Activated naive CD4-positive, alpha-beta T cell treated with anti-CD3 and anti-CD28 coated beads, Interleukin-2, amount 10 ng/mL, durations not matched to agents 7 days and 5 days (primary cell): ENCODE results near the gene TULP4.

ENCODE experiments used
- CTCF ChIA-PET: fragments of 350-600 bp; sonication (Branson Sonifier 250); formaldehyde crosslinking; loops from one replicate; lab custom pipeline; 2021; ENCODE audit warnings: antibody characterized with exemption; lab: Charles Lee
- DNase-seq: peaks from one replicate; pipeline ENCODE4 v3.0.0-alpha.2; 2020
- H3K27ac Mint-ChIP-seq: one replicate; pipeline ENCODE4 v1.8.0; 2021; ENCODE audit warnings: mild to moderate bottlenecking, moderate library complexity, mixed read lengths
- H3K27me3 Mint-ChIP-seq: one replicate; pipeline ENCODE4 v1.8.0; 2021; ENCODE audit warnings: mild to moderate bottlenecking, mixed read lengths
- H3K36me3 Mint-ChIP-seq: one replicate; pipeline ENCODE4 v1.8.0; 2021; ENCODE audit warnings: mixed read lengths
- H3K4me1 Mint-ChIP-seq: one replicate; pipeline ENCODE4 v1.8.0; 2021; ENCODE audit warnings: mixed read lengths
- H3K4me3 Mint-ChIP-seq: one replicate; pipeline ENCODE4 v1.8.0; 2021; ENCODE audit warnings: mild to moderate bottlenecking, moderate library complexity, mixed read lengths
- H3K9me3 Mint-ChIP-seq: one replicate; pipeline ENCODE4 v1.8.0; 2021; ENCODE audit warnings: mixed read lengths

TULP4 gene

GRCh38 chr6:158487495-158487894 is 175.2 kb downstream of the TULP4 start:
- Mint-ChIP-seq H3K27me3 (no peaks in the 10 kb centered on the region), H3K4me3 (no peak overlapping the region), H3K9me3 (no peaks in the 10 kb centered on the region), H3K4me1 (no peaks in the 10 kb centered on the region), H3K36me3 (peaks cover 3% of the 10 kb centered on the region), H3K27ac (no peak overlapping the region)
- CTCF ChIA-PET: interaction anchor here (1.3 kb wide), 1 partner anchor 273 kb away, joined by 4 read pairs; no protein-coding TSS in a partner anchor
- DNase-seq: no peak

GRCh38 chr6:158488065-158488464 is 175.8 kb downstream of the TULP4 start:
- CTCF ChIA-PET: interaction anchor here (1.3 kb wide), 1 partner anchor 274 kb away, joined by 4 read pairs; no protein-coding TSS in a partner anchor
- H3K4me3 Mint-ChIP-seq: no peak overlapping the region
- no peaks in the 10 kb centered on the region for H3K9me3 Mint-ChIP-seq
- no peaks in the 10 kb centered on the region for H3K4me1 Mint-ChIP-seq
- DNase-seq: no peak
- H3K27me3 Mint-ChIP-seq: no peaks in the 10 kb centered on the region
- no peak overlapping the region for H3K27ac Mint-ChIP-seq
- peaks cover 3% of the 10 kb centered on the region for H3K36me3 Mint-ChIP-seq

DNA sequence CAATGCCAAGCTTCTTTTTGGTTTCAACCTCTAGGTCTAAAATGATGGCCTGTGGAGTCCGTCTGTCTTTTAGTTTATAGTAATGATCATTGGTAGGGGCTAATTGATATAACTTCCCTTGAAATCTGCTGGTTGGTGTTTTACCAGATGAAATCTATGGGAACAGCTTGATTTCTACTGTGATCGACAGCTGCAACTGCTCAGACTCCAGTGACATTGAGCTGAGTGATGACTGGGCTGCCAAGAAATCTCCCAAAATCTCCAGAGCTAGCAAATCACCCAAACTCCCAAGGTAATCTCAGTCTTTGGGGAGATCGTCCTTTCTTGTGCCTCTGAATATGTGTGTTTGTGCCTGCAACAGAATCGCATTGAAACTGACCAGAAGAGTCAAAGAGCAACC is 177.2 kb downstream of the TULP4 start:
- H3K9me3 Mint-ChIP-seq: no peaks in the 10 kb centered on the region
- H3K4me1 Mint-ChIP-seq: no peaks in the 10 kb centered on the region
- DNase-seq: no peak
- H3K36me3 Mint-ChIP-seq: peaks cover 6% of the 10 kb centered on the region
- no peak overlapping the region for H3K27ac Mint-ChIP-seq
- no peaks in the 10 kb centered on the region for H3K27me3 Mint-ChIP-seq
- H3K4me3 Mint-ChIP-seq: no peak overlapping the region
- CTCF ChIA-PET: interaction anchor here (0.6 to 0.8 kb wide), 2 partner anchors 28 to 275 kb away, joined by 3 read pairs; no protein-coding TSS in a partner anchor

DNA sequence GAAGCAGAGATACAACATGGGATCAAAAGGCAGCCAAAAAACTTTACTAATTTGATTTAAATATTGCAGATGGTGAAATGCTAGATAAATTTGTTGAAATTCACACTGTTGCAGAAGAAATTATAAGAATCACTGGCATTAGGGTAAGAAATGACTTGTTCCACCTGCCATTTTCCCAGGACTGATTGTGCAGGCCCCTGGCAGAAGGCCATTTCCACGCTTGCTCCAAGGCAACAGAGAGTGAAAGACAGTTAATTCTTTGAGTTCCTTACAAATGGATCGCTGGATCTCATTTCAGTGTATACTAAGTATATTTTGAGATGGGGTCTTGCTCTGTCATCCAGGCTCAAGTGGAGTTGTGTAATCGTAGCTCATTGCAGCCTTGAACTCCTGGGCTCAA is 180.6 kb downstream of the TULP4 start:
- Mint-ChIP-seq H3K36me3 (peaks cover 3% of the 10 kb centered on the region), H3K9me3 (no peaks in the 10 kb centered on the region), H3K27me3 (no peaks in the 10 kb centered on the region), H3K4me1 (no peaks in the 10 kb centered on the region), H3K4me3 (no peak overlapping the region), H3K27ac (no peak overlapping the region)
- CTCF ChIA-PET: no interaction called here
- DNase-seq: no peak

DNA sequence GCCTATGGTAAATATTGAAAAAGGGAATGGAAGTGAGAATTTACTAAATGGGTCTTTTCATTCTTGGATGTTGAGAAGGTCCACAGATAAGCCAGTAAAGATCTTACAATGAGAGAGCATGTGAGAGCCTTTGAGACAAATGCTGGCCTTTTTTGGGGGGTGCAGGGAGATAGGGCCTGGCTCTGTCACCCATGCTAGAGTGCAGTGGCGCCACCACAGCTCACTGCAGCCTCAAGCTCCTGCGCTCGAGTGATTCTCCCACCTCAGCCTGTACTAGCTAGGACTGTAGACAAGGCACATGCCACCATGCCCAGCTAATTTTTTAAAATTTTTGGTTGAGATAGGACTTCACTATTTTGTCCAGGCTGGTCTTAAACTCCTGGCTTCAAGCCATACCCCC is 184.4 kb downstream of the TULP4 start:
- Mint-ChIP-seq H3K4me3 (no peak overlapping the region), H3K36me3 (peaks cover 10% of the 10 kb centered on the region), H3K27me3 (no peaks in the 10 kb centered on the region), H3K27ac (no peak overlapping the region), H3K9me3 (no peaks in the 10 kb centered on the region), H3K4me1 (no peaks in the 10 kb centered on the region)
- CTCF ChIA-PET: interaction anchor here (1.4 kb wide), 1 partner anchor 20 kb away, joined by 3 read pairs; no protein-coding TSS in a partner anchor
- no peak for DNase-seq

GRCh38 chr6:158497620-158498019 is 185.4 kb downstream of the TULP4 start:
- H3K27ac Mint-ChIP-seq: no peak overlapping the region

DNA sequence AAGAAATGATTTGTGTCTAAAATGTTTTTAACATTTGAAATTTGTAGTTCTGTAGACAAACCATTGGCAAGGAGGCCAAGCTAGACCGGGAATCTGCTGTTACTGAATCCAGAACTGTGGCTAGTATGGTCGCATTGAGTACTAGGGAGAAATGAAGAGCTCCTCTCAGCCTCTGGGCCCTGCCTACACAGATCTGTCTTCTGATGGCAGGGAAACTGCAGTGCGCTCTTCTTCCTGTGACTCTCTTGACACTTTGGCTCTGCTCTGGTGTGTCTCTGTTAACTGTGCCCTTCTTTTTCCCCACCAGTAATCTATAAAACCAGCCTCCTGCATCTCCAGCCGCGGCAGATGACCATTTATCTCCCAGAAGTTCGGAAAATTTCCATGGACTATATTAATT is 186.1 kb downstream of the TULP4 start:
- no peaks in the 10 kb centered on the region for H3K4me1 Mint-ChIP-seq
- no peak overlapping the region for H3K4me3 Mint-ChIP-seq
- no peak overlapping the region for H3K27ac Mint-ChIP-seq
- DNase-seq: no peak
- peaks cover 15% of the 10 kb centered on the region for H3K36me3 Mint-ChIP-seq
- CTCF ChIA-PET: interaction anchor here (0.6 to 1.4 kb wide), 4 partner anchors 21 to 277 kb away, joined by 3 to 4 read pairs (median 3); no protein-coding TSS in a partner anchor
- no peaks in the 10 kb centered on the region for H3K27me3 Mint-ChIP-seq
- no peaks in the 10 kb centered on the region for H3K9me3 Mint-ChIP-seq

More at GRCh38 chr6:158497620-158498019, 185.4 kb downstream of the TULP4 start:
- CTCF ChIA-PET: interaction anchor here (0.6 to 1.4 kb wide), 3 partner anchors 21 to 107 kb away, joined by 3 to 4 read pairs (median 3); no protein-coding TSS in a partner anchor
- no peaks in the 10 kb centered on the region for H3K27me3 Mint-ChIP-seq
- peaks cover 10% of the 10 kb centered on the region for H3K36me3 Mint-ChIP-seq
- DNase-seq: no peak
- no peaks in the 10 kb centered on the region for H3K9me3 Mint-ChIP-seq
- H3K4me1 Mint-ChIP-seq: no peaks in the 10 kb centered on the region
- H3K4me3 Mint-ChIP-seq: no peak overlapping the region

GRCh38 chr6:158499601-158500000 is 187.3 kb downstream of the TULP4 start:
- Mint-ChIP-seq H3K27me3 (no peaks in the 10 kb centered on the region), H3K27ac (no peak overlapping the region), H3K4me1 (no peaks in the 10 kb centered on the region), H3K4me3 (no peak overlapping the region), H3K9me3 (no peaks in the 10 kb centered on the region), H3K36me3 (peaks cover 15% of the 10 kb centered on the region)
- DNase-seq: no peak
- CTCF ChIA-PET: interaction anchor here (1.0 kb wide), 1 partner anchor 279 kb away, joined by 3 read pairs; no protein-coding TSS in a partner anchor

GRCh38 chr6:158500016-158500735 is 187.9 kb downstream of the TULP4 start:
- no peak for DNase-seq
- Mint-ChIP-seq H3K9me3 (no peaks in the 10 kb centered on the region), H3K27ac (no peak overlapping the region), H3K27me3 (no peaks in the 10 kb centered on the region), H3K4me3 (no peak overlapping the region), H3K36me3 (peaks cover 15% of the 10 kb centered on the region), H3K4me1 (no peaks in the 10 kb centered on the region)
- CTCF ChIA-PET: interaction anchor here (0.8 to 2.5 kb wide), 2 partner anchors 279 to 281 kb away, joined by 3 to 6 read pairs; no protein-coding TSS in a partner anchor

DNA sequence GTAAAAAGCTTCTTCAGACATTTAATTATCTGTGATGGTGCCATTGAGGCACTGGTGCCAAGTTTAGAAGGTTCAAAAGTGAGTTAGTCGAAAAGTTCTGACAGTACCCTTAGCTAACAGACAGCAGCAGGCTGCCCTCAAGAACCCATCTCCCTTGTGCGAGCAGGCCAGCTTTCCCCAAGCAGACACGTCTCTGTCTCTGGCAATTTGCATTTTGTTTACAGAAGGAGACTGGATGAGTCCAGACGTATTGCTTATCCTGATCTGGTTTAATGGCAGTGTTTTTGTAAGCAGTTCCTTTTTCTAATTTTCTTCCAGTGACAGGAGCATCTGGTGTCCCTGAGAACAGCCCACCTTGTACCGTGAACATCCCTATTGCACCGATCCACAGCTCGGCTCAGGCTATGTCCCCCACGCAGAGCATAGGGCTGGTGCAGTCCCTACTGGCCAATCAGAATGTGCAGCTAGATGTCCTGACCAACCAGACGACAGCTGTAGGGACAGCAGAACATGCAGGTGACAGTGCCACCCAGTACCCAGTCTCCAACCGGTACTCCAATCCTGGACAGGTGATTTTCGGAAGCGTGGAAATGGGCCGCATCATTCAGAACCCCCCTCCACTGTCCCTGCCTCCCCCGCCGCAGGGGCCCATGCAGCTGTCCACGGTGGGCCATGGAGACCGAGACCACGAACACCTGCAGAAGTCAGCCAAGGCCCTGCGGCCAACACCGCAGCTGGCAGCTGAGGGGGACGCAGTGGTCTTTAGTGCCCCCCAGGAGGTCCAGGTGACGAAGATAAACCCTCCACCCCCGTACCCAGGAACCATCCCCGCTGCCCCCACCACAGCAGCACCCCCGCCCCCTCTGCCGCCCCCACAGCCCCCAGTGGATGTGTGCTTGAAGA is 189.3 kb downstream of the TULP4 start:
- CTCF ChIA-PET: interaction anchor here (2.5 kb wide), 1 partner anchor 281 kb away, joined by 6 read pairs; no protein-coding TSS in a partner anchor
- no peak overlapping the region for H3K27ac Mint-ChIP-seq
- no peak overlapping the region for H3K4me3 Mint-ChIP-seq
- no peaks in the 10 kb centered on the region for H3K27me3 Mint-ChIP-seq
- DNase-seq: no peak
- peaks cover 15% of the 10 kb centered on the region for H3K36me3 Mint-ChIP-seq
- H3K9me3 Mint-ChIP-seq: no peaks in the 10 kb centered on the region
- no peaks in the 10 kb centered on the region for H3K4me1 Mint-ChIP-seq

GRCh38 chr6:158502263-158502950 is 190.1 kb downstream of the TULP4 start:
- H3K4me1 Mint-ChIP-seq: no peaks in the 10 kb centered on the region
- H3K27ac Mint-ChIP-seq: no peak overlapping the region
- H3K9me3 Mint-ChIP-seq: no peaks in the 10 kb centered on the region
- DNase-seq: no peak
- no peaks in the 10 kb centered on the region for H3K27me3 Mint-ChIP-seq
- CTCF ChIA-PET: interaction anchor here (2.5 kb wide), 1 partner anchor 281 kb away, joined by 6 read pairs; no protein-coding TSS in a partner anchor
- H3K4me3 Mint-ChIP-seq: no peak overlapping the region
- peaks cover 15% of the 10 kb centered on the region for H3K36me3 Mint-ChIP-seq

- no peaks in the 10 kb centered on the region for H3K4me1 Mint-ChIP-seq
- H3K36me3 Mint-ChIP-seq: peaks cover 15% of the 10 kb centered on the region
- no peak for DNase-seq
- H3K9me3 Mint-ChIP-seq: no peaks in the 10 kb centered on the region
- no peaks in the 10 kb centered on the region for H3K27me3 Mint-ChIP-seq
- H3K27ac Mint-ChIP-seq: no peak overlapping the region
- CTCF ChIA-PET: no interaction called here
- no peak overlapping the region for H3K4me3 Mint-ChIP-seq
Observed at GRCh38 chr6:158503222-158503621, 191.0 kb downstream of the TULP4 start.

- H3K4me3 Mint-ChIP-seq: no peak overlapping the region
- H3K9me3 Mint-ChIP-seq: no peaks in the 10 kb centered on the region
- no peaks in the 10 kb centered on the region for H3K27me3 Mint-ChIP-seq
- H3K27ac Mint-ChIP-seq: no peak overlapping the region
- no peaks in the 10 kb centered on the region for H3K4me1 Mint-ChIP-seq
- H3K36me3 Mint-ChIP-seq: peaks cover 12% of the 10 kb centered on the region
- CTCF ChIA-PET: no interaction called here
- no peak for DNase-seq
Observed at GRCh38 chr6:158503846-158504245, 191.6 kb downstream of the TULP4 start.
